HEK293 (cell line): ENCODE results near the gene BUB3.

Experiments
- ATF2 ChIP-seq: fragments of 450-650 bp; formaldehyde crosslinking; IDR thresholded peaks from 2 replicates; pipeline ENCODE4 v1.5.1; 2016; ENCODE audit warnings: missing biosample characterization, missing genetic modification characterization, low read depth
- BCL11A ChIP-seq: fragments of 450-650 bp; formaldehyde crosslinking; IDR thresholded peaks from 2 replicates; pipeline ENCODE4 v1.5.1; 2016; ENCODE audit warnings: low read depth, missing biosample characterization, missing genetic modification characterization
- BCL6B ChIP-seq: fragments of 450-650 bp; formaldehyde crosslinking; IDR thresholded peaks from 2 replicates; pipeline ENCODE4 v1.5.1; 2017; ENCODE audit warnings: missing biosample characterization, missing genetic modification characterization
- GFI1B ChIP-seq: fragments of 450-650 bp; formaldehyde crosslinking; IDR thresholded peaks from 2 replicates; pipeline ENCODE4 v1.5.1; 2016; ENCODE audit warnings: missing biosample characterization, missing genetic modification characterization
- HOXA7 ChIP-seq: sonication (generic); formaldehyde crosslinking; IDR thresholded peaks from 2 replicates; pipeline ENCODE4 v1.8.1; 2022; ENCODE audit warnings: missing genetic modification reagents, borderline replicate concordance
- HOXD13 ChIP-seq: sonication (generic); formaldehyde crosslinking; IDR thresholded peaks from 2 replicates; pipeline ENCODE4 v1.8.0; 2022; ENCODE audit warnings: missing genetic modification reagents, borderline replicate concordance
- KLF1 ChIP-seq: fragments of 450-650 bp; formaldehyde crosslinking; IDR thresholded peaks from 2 replicates; pipeline ENCODE4 v1.5.1; 2016; ENCODE audit warnings: missing biosample characterization, missing genetic modification characterization
- MZF1 ChIP-seq: fragments of 450-650 bp; formaldehyde crosslinking; IDR thresholded peaks from 2 replicates; pipeline ENCODE4 v1.5.1; 2017; ENCODE audit warnings: missing biosample characterization, missing genetic modification characterization, borderline replicate concordance
- REPIN1 ChIP-seq: fragments of 450-650 bp; formaldehyde crosslinking; IDR thresholded peaks from 2 replicates; pipeline ENCODE4 v1.5.1; 2017; ENCODE audit warnings: missing biosample characterization, missing genetic modification characterization, low read depth
- SALL2 ChIP-seq: fragments of 450-650 bp; formaldehyde crosslinking; IDR thresholded peaks from 2 replicates; pipeline ENCODE4 v1.5.0; 2017; ENCODE audit warnings: missing biosample characterization, mild to moderate bottlenecking, missing genetic modification characterization, borderline replicate concordance
- SCRT1 ChIP-seq: fragments of 450-650 bp; formaldehyde crosslinking; IDR thresholded peaks from 2 replicates; pipeline ENCODE4 v1.5.1; 2016; ENCODE audit warnings: missing biosample characterization, missing genetic modification characterization, borderline replicate concordance
- YY2 ChIP-seq: fragments of 450-650 bp; formaldehyde crosslinking; IDR thresholded peaks from 2 replicates; pipeline ENCODE4 v1.5.1; 2016; ENCODE audit warnings: missing biosample characterization, missing genetic modification characterization
- ZBTB20 ChIP-seq: fragments of 450-650 bp; formaldehyde crosslinking; IDR thresholded peaks from 2 replicates; pipeline ENCODE4 v1.5.1; 2016; ENCODE audit warnings: missing biosample characterization, missing genetic modification characterization
- ZIC2 ChIP-seq: fragments of 450-650 bp; formaldehyde crosslinking; IDR thresholded peaks from 2 replicates; pipeline ENCODE4 v1.5.1; 2016; ENCODE audit warnings: missing biosample characterization, missing genetic modification characterization
- ZNF10 ChIP-seq: fragments of 450-650 bp; formaldehyde crosslinking; IDR thresholded peaks from 2 replicates; pipeline ENCODE4 v1.5.1; 2017; ENCODE audit warnings: missing biosample characterization, missing genetic modification characterization
- ZNF121 ChIP-seq: fragments of 450-650 bp; formaldehyde crosslinking; IDR thresholded peaks from 2 replicates; pipeline ENCODE4 v1.5.1; 2016; ENCODE audit warnings: missing biosample characterization, missing genetic modification characterization
- ZNF146 ChIP-seq: fragments of 450-650 bp; formaldehyde crosslinking; IDR thresholded peaks from 2 replicates; pipeline ENCODE4 v1.5.1; 2016; ENCODE audit warnings: missing biosample characterization, missing genetic modification characterization
- ZNF155 ChIP-seq: fragments of 450-650 bp; formaldehyde crosslinking; IDR thresholded peaks from 2 replicates; pipeline ENCODE4 v1.5.1; 2016; ENCODE audit warnings: missing biosample characterization, missing genetic modification characterization
- ZNF174 ChIP-seq: fragments of 450-650 bp; formaldehyde crosslinking; IDR thresholded peaks from 2 replicates; pipeline ENCODE4 v1.5.0; 2017; ENCODE audit warnings: missing biosample characterization, mild to moderate bottlenecking, missing genetic modification characterization
- ZNF214 ChIP-seq: fragments of 450-650 bp; formaldehyde crosslinking; IDR thresholded peaks from 2 replicates; pipeline ENCODE4 v1.5.1; 2017; ENCODE audit warnings: missing biosample characterization, mild to moderate bottlenecking, missing genetic modification characterization, borderline replicate concordance
- ZNF280D ChIP-seq: fragments of 450-650 bp; formaldehyde crosslinking; IDR thresholded peaks from 2 replicates; pipeline ENCODE4 v1.5.1; 2016; ENCODE audit warnings: missing biosample characterization, missing genetic modification characterization
- ZNF324 ChIP-seq: fragments of 450-650 bp; formaldehyde crosslinking; IDR thresholded peaks from 2 replicates; pipeline ENCODE4 v1.5.1; 2016; ENCODE audit warnings: missing biosample characterization, missing genetic modification characterization
- ZNF341 ChIP-seq: fragments of 450-650 bp; formaldehyde crosslinking; IDR thresholded peaks from 2 replicates; pipeline ENCODE4; 2016; ENCODE audit warnings: low read depth, missing biosample characterization, missing genetic modification characterization
- ZNF366 ChIP-seq: fragments of 450-650 bp; formaldehyde crosslinking; conservative IDR thresholded peaks from 2 replicates; pipeline ENCODE4 v1.5.1; 2016; ENCODE audit warnings: missing biosample characterization, missing genetic modification characterization
- ZNF416 ChIP-seq: fragments of 450-650 bp; formaldehyde crosslinking; IDR thresholded peaks from 2 replicates; pipeline ENCODE4 v1.5.1; 2016; ENCODE audit warnings: missing biosample characterization, missing genetic modification characterization
- ZNF501 ChIP-seq: fragments of 450-650 bp; formaldehyde crosslinking; IDR thresholded peaks from 2 replicates; pipeline ENCODE4 v1.5.1; 2016; ENCODE audit warnings: missing biosample characterization, missing genetic modification characterization
- ZNF549 ChIP-seq: fragments of 450-650 bp; IDR thresholded peaks from 2 replicates; pipeline ENCODE4 v1.5.1; 2018; ENCODE audit warnings: missing biosample characterization, missing genetic modification characterization, mild to moderate bottlenecking, inconsistent platforms, moderate library complexity
- ZNF560 ChIP-seq: fragments of 450-650 bp; formaldehyde crosslinking; IDR thresholded peaks from 2 replicates; pipeline ENCODE4 v1.5.1; 2017; ENCODE audit warnings: missing biosample characterization, missing genetic modification characterization, borderline replicate concordance
- ZNF596 ChIP-seq: fragments of 450-650 bp; IDR thresholded peaks from 2 replicates; pipeline ENCODE4 v1.5.0; 2018; ENCODE audit warnings: missing biosample characterization, mild to moderate bottlenecking, missing genetic modification characterization, moderate library complexity
- ZNF623 ChIP-seq: fragments of 450-650 bp; formaldehyde crosslinking; IDR thresholded peaks from 2 replicates; pipeline ENCODE4 v1.5.1; 2016; ENCODE audit warnings: missing biosample characterization, missing genetic modification characterization
- ZNF692 ChIP-seq: fragments of 450-650 bp; formaldehyde crosslinking; IDR thresholded peaks from 2 replicates; pipeline ENCODE4 v1.5.1; 2016; ENCODE audit warnings: missing biosample characterization, missing genetic modification characterization
- ZSCAN23 ChIP-seq: fragments of 450-650 bp; formaldehyde crosslinking; IDR thresholded peaks from 2 replicates; pipeline ENCODE4 v1.5.1; 2016; ENCODE audit warnings: missing biosample characterization, missing genetic modification characterization
- ZSCAN5A ChIP-seq: fragments of 450-650 bp; formaldehyde crosslinking; IDR thresholded peaks from 2 replicates; pipeline ENCODE4 v1.5.1; 2016; ENCODE audit warnings: missing biosample characterization, missing genetic modification characterization

BUB3 gene

GRCh38 chr10:123154711-123155505, 706 bp downstream of the BUB3 start (continued):
- TF ChIP-seq REPIN1 (tag by site-specific recombination) = no peak
- no peak for TF ChIP-seq ZNF560 (tag by site-specific recombination)
- TF ChIP-seq ZNF10 (tag by site-specific recombination) = 0 out of 2 replicates have a peak, but pooled peaks have one; percentile 4
- no peak for TF ChIP-seq SALL2 (tag by site-specific recombination)
- TF ChIP-seq BCL6B (tag by site-specific recombination) = no peak
- TF ChIP-seq ZNF501 (tag by site-specific recombination) = no peak
- TF ChIP-seq ATF2 (tag by site-specific recombination) = no peak
- no peak for TF ChIP-seq ZNF549 (tag by site-specific recombination)
- TF ChIP-seq HOXD13 (CRISPR knock-in tag) = no peak
- TF ChIP-seq ZBTB20 (tag by site-specific recombination) = no peak
- no peak for TF ChIP-seq ZSCAN23 (tag by site-specific recombination)
- TF ChIP-seq ZNF623 (tag by site-specific recombination) = no peak
- TF ChIP-seq ZNF214 (tag by site-specific recombination) = no peak
- TF ChIP-seq ZNF174 (tag by site-specific recombination) = no peak
- no peak for TF ChIP-seq HOXA7 (CRISPR knock-in tag)
- TF ChIP-seq MZF1 (tag by site-specific recombination) = no peak
- TF ChIP-seq ZNF692 (tag by site-specific recombination) = no peak
- TF ChIP-seq ZNF341 = 0 out of 2 replicates have a peak, but pooled peaks have one; percentile 13
- no peak for TF ChIP-seq ZNF146 (tag by site-specific recombination)
- TF ChIP-seq ZNF324 (tag by site-specific recombination) = no peak
- peak; percentile 76 for TF ChIP-seq ZIC2 (tag by site-specific recombination)
- TF ChIP-seq ZNF121 (tag by site-specific recombination) = no peak
- no peak for TF ChIP-seq ZNF155 (tag by site-specific recombination)
- no peak for TF ChIP-seq SCRT1 (tag by site-specific recombination)
- no peak for TF ChIP-seq BCL11A (tag by site-specific recombination)
- TF ChIP-seq ZNF280D (tag by site-specific recombination) = no peak
- no peak for TF ChIP-seq ZNF596
- 0 out of 2 replicates have a peak, but pooled peaks have one; percentile 0 for TF ChIP-seq ZSCAN5A
- no peak for TF ChIP-seq ZNF416 (tag by site-specific recombination)
- no peak for TF ChIP-seq YY2
- TF ChIP-seq ZNF366 (tag by site-specific recombination) = no peak
- TF ChIP-seq KLF1 (tag by site-specific recombination) = 0 out of 2 replicates have a peak, but pooled peaks have one; percentile 26
- TF ChIP-seq GFI1B = no peak
